ENCODE data around the gene DNAL1. TPM values are rescaled to one million over a fixed set of nuclear protein-coding genes. Genes with fewer than 3 reads are reported as not detected.

Gene DNAL1
- total RNA-seq, 1 donor from 2014 or later: 29.4 TPM

DNA sequence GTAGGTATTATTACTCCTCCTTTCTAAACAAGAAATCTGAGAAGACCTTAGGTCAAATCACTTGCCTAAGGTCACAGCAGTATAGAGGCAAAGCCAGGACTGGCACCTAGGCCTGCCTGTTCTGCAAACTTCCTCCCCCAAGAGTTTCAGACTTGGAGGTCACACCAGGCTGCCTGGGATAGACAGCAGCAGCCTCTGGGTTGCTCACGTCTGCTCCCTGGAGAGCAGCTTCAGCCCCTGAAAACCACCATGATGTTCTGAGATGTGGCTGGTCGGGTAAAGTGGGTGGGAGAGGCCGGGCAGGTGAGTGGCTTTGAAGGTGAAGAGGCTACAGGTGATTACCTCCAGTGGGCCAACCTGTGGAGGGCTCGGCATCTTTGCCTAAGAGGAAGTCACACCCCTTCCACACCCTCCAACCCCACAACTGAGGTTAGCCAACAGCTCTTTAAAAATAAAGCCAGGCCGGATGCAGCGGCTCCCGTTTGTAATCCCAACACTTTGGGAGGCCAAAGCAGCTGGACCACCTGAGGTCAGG lies 106.4 kb downstream of the DNAL1 start:
- peaks cover 60% of the 10 kb centered on the region for H3K4me1 Mint-ChIP-seq
- TF ChIP-seq, protein P1, sequence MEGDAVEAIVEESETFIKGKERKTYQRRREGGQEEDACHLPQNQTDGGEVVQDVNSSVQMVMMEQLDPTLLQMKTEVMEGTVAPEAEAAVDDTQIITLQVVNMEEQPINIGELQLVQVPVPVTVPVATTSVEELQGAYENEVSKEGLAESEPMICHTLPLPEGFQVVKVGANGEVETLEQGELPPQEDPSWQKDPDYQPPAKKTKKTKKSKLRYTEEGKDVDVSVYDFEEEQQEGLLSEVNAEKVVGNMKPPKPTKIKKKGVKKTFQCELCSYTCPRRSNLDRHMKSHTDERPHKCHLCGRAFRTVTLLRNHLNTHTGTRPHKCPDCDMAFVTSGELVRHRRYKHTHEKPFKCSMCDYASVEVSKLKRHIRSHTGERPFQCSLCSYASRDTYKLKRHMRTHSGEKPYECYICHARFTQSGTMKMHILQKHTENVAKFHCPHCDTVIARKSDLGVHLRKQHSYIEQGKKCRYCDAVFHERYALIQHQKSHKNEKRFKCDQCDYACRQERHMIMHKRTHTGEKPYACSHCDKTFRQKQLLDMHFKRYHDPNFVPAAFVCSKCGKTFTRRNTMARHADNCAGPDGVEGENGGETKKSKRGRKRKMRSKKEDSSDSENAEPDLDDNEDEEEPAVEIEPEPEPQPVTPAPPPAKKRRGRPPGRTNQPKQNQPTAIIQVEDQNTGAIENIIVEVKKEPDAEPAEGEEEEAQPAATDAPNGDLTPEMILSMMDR (IDR thresholded peaks at IDR 0.05): no peak
- no peak for TF ChIP-seq EZH2 (IDR thresholded peaks at IDR 0.05)
- no peak for TF ChIP-seq EZH2phosphoT487 (IDR thresholded peaks at IDR 0.05)
- H3K9me3 Mint-ChIP-seq: no peaks in the 10 kb centered on the region
- no peaks in the 10 kb centered on the region for H3K27me3 ChIP-seq
- no peaks in the 10 kb centered on the region for H3K36me3 ChIP-seq
- no peak overlapping the region for H3K4me2 ChIP-seq
- no peak overlapping the region for H3K27ac ChIP-seq
- H2AFZ ChIP-seq (replicated peaks): no peak overlapping the region
- H3K79me2 ChIP-seq (ENCODE audit: low read depth): no peaks in the 10 kb centered on the region
- no peak overlapping the region for H3K27ac Mint-ChIP-seq
- H3K9ac ChIP-seq: no peak overlapping the region
- H3K36me3 Mint-ChIP-seq: no peaks in the 10 kb centered on the region
- no peak overlapping the region for H3K4me3 ChIP-seq
- H3K27me3 Mint-ChIP-seq (ENCODE audit: insufficient read depth, low read depth): peaks cover 6% of the 10 kb centered on the region
- peaks cover 11% of the 10 kb centered on the region for H3K4me1 ChIP-seq
- no peaks in the 10 kb centered on the region for H3K9me3 ChIP-seq (ENCODE audit: low read depth)
- H4K20me1 ChIP-seq (ENCODE audit: low read depth): peaks cover 9% of the 10 kb centered on the region
- no peak for DNase-seq (ENCODE audit: low spot score)
- H3F3A ChIP-seq (ENCODE audit: low read depth): peaks cover 7% of the 10 kb centered on the region
- no peak overlapping the region for H3K4me3 Mint-ChIP-seq

DNA sequence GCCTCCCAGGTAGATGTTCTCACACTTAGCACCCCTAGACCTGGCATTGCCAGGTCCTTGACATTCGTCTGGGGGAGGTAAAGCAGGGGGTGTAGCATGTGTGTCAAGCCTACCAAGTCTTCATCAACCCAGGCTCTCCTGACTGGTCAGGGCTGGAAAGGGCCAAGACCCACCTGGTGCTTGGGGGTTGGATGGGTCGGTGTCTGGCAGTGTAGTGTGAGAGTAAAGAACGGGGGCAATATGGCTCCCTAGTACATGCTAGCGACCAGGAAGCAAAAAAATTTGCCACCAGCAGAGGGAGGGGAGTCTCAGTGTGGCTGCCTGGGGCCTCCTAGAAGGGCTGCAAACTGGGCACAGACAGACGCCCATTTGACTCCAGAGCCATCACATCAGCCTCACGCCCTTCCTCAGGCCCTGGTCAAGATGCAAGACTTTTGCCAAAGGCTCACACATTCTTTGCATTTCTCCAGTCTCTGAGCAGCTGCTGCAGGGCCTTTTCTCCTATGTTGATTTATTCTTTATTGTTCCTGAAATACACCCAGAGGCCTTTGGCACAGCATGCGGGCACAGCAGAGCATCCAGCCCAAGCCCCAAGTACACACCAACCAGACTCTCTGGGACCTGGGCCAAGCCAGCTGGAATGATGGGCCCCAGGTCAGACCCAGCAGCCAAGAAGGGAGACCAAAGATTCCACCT lies 107.7 kb downstream of the DNAL1 start:
- H2AFZ ChIP-seq (replicated peaks): no peak overlapping the region
- no peaks in the 10 kb centered on the region for H3K36me3 ChIP-seq
- Mint-ChIP-seq H3K27me3 (ENCODE audit: insufficient read depth, low read depth) (peaks cover 10% of the 10 kb centered on the region), H3K36me3 (no peaks in the 10 kb centered on the region), H3K9me3 (no peaks in the 10 kb centered on the region), H3K4me1 (peaks cover 57% of the 10 kb centered on the region), H3K27ac (peak overlapping the region; percentile 63), H3K4me3 (no peak overlapping the region)
- H3F3A ChIP-seq (ENCODE audit: low read depth): no peaks in the 10 kb centered on the region
- H3K4me3 ChIP-seq: no peak overlapping the region
- no peaks in the 10 kb centered on the region for H3K27me3 ChIP-seq
- H3K4me1 ChIP-seq: no peaks in the 10 kb centered on the region
- H3K9me3 ChIP-seq (ENCODE audit: low read depth): no peaks in the 10 kb centered on the region
- no peak overlapping the region for H3K27ac ChIP-seq
- no peak overlapping the region for H3K4me2 ChIP-seq
- H3K9ac ChIP-seq: no peak overlapping the region
- no peaks in the 10 kb centered on the region for H3K79me2 ChIP-seq (ENCODE audit: low read depth)
- DNase-seq (ENCODE audit: low spot score): peak; percentile 38
- H4K20me1 ChIP-seq (ENCODE audit: low read depth): peaks cover 9% of the 10 kb centered on the region
- TF ChIP-seq EZH2phosphoT487 (IDR thresholded peaks at IDR 0.05) (no peak), EZH2 (IDR thresholded peaks at IDR 0.05) (no peak)
- TF ChIP-seq, protein P1 (IDR thresholded peaks at IDR 0.05): peak; percentile 23

Small RNAs within 50 kb of the gene (small RNA-seq; reads per million reads assigned to genes)
- not detected for gene RNU6-240P

Other genes starting within 250 kb of the DNAL1 start
- gene NUMB, start 186.4 kb upstream of the DNAL1 start, total RNA-seq (ENCODE audit: low replicate concordance): 33.5 and 37.2 TPM in 2 replicates
- 14.9 and 28.8 TPM in 2 replicates for gene RIOX1, start 154.1 kb upstream of the DNAL1 start, total RNA-seq (ENCODE audit: low replicate concordance)
- 0.31 and 0.94 TPM in 2 replicates for gene ACOT1, start 107.8 kb upstream of the DNAL1 start, total RNA-seq (ENCODE audit: low replicate concordance)
- 0.06 TPM in 1 of 2 replicates, not detected in the other for gene HEATR4, start 86.0 kb upstream of the DNAL1 start, total RNA-seq (ENCODE audit: low replicate concordance)
- gene ACOT2, start 75.8 kb upstream of the DNAL1 start, total RNA-seq (ENCODE audit: low replicate concordance): 1.1 and 2.4 TPM in 2 replicates
- 0.65 TPM in 1 of 2 replicates, not detected in the other for gene ACOT4, start 53.1 kb upstream of the DNAL1 start, total RNA-seq (ENCODE audit: low replicate concordance)
- gene ACOT6, start 32.5 kb upstream of the DNAL1 start, total RNA-seq (ENCODE audit: low replicate concordance): not detected in 2 replicates
- gene PNMA1, start 69.4 kb downstream of the DNAL1 start, total RNA-seq (ENCODE audit: low replicate concordance): 25.9 and 37.3 TPM in 2 replicates
- 18.8 and 87.2 TPM in 2 replicates for gene PTGR2, start 206.8 kb downstream of the DNAL1 start, total RNA-seq (ENCODE audit: low replicate concordance)
- 55.1 and 56.4 TPM in 2 replicates for gene ZNF410, start 241.9 kb downstream of the DNAL1 start, total RNA-seq (ENCODE audit: low replicate concordance)